ENCODE measurements around the gene ATP11B.

ATP11B gene

DNA sequence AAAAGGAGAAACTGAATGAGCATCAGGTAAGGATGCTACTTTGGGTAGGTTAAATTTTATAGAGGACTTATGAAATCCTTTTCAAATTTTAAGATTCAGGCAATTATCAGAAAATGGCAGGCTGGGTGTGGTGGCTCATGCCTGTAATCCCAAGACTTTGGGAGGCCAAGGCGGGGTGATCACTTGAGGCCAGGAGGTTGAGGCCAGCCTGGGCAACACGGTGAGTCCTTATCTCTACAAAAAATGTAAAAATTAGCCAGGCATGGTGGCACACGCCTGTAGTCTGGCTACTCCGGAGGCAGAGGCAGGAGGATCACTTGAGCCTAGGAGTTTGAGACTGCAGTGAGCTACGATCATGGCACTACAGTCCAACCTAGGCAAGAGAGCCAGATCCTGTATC is 163.9 kb downstream of the ATP11B start:
- DNase-seq (ENCODE audit: low spot score), result no peak

DNA sequence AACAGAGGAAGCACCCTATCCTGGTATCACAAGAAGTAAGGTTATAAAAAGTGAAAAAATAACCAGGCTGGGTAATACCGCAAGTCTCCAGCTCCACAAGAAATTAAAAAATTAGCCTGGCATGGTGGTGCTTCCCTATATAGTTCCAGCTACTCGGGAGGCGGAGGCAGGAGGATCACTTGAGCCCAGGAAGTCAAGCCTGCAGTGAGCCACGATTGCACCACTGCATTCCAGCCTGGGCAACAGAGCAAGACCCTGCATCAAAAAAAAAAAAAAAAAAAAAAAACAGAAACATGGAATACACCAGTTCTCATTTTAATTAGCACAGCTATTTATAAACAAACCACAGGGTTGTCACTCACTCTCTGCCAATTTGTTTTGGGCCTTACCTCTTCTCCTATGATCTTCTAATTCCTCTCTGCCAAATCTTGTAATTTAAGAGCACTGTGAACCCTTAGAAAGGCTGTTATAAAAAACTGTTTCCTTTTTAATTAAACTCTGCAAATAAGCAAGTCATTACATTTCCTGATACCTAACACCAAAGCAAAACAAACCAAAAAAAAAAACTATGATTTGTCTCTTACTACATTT is 164.5 kb downstream of the ATP11B start:
- no peak for DNase-seq (ENCODE audit: low spot score)

DNA sequence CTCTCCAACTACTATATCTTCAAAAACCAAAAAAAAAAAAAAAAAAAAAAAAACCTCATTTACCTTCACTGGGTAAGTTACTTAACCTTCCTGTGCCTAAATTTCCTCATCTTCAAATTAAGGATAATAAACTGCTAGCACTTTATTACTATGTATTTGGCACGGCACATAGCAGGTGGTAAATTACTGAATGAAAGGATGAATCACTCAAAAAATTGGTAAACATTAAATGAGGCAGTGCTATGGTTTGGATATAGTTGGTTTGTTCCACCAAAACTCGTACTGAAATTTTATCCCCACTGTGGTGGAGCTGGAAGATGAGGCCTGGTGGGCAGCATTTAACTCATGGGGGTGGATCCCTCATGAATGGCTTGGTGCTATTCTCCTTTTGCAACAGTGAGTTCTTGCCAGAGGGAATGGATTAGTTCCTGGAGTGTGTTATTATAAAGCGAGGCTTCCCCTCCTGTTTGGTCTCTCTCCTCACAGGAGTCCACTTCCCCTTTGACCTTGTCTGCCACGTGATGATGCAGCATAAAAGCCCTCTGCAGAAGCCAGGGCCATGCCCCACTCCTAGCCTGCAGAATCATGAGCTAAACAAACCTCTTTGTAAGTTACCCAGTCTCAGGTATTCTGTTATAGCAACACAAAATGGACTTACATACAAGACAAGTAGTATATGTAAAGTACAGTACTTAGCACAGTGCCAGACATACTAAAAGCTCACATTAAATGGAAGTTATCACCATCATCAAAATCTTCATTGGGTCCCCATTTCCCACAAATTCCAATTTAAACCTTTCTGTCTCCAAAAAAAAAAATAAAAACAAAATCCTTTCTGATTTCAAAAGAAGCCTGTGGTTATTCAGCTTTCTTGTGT is 166.4 kb downstream of the ATP11B start:
- DNase-seq (ENCODE audit: low spot score), result peak; percentile 33

DNA sequence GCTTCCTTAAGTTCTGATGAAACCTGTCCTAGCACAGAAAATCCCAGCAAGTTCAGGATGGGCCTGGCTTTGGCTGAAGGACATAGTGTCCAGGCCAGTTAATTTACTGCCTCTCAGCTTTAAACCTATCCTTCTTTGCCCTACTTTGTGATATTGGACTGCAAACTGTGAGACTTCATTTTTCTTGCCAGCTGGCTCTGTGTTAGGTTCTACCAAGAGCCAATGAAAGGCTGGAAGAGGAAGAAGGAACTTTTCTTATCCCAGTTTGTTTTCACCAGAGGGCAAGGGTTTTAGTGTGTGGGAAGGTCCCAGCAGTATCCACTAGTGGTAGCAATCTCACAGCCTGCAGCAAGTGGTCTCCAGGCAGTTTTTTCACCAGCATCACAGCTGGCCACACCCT is 168.9 kb downstream of the ATP11B start:
- no peak for DNase-seq (ENCODE audit: low spot score)

DNA sequence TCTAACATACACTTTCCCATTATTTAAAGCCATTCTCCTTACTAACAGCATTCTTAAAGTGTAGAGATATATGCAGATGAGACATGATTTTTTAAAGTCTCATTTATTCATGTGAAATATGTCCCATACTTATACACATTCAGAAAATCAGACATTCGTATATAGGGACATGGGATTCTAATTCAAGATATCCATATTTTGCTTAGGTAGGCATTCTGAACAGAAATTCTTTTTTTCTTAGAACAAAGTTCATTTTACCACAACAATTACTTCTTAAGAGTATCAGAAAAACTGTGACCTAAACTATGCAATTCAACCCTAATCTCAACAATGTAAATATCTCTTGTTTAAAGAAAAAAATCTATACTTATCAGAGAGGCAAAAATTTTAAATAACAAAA is 170.9 kb downstream of the ATP11B start:
- no peak for DNase-seq (ENCODE audit: low spot score)

DNA sequence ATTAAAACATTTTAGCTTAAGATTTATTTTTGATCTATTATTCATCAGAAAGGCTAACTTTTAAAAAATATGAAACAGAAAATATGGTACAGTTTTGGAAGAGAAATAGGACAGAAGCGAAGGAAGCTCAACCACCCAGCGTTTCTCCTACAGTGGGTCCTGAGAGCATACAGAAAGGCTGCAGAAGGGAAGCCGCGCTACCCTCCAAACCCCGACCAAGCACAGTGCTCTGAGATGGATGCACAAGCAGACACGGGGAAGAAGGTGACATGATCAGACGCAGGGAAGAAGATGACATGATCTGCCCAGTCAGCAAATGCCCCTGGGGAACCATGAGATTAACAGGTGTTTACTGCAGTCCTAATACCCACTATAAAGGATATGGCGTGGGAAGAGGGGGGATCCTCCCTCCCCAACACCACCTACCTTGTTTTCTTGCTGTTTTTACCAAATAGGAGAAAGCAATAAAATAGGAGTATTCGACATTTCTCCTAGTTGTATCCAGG is 172.6 kb downstream of the ATP11B start:
- no peak for DNase-seq (ENCODE audit: low spot score)

DNA sequence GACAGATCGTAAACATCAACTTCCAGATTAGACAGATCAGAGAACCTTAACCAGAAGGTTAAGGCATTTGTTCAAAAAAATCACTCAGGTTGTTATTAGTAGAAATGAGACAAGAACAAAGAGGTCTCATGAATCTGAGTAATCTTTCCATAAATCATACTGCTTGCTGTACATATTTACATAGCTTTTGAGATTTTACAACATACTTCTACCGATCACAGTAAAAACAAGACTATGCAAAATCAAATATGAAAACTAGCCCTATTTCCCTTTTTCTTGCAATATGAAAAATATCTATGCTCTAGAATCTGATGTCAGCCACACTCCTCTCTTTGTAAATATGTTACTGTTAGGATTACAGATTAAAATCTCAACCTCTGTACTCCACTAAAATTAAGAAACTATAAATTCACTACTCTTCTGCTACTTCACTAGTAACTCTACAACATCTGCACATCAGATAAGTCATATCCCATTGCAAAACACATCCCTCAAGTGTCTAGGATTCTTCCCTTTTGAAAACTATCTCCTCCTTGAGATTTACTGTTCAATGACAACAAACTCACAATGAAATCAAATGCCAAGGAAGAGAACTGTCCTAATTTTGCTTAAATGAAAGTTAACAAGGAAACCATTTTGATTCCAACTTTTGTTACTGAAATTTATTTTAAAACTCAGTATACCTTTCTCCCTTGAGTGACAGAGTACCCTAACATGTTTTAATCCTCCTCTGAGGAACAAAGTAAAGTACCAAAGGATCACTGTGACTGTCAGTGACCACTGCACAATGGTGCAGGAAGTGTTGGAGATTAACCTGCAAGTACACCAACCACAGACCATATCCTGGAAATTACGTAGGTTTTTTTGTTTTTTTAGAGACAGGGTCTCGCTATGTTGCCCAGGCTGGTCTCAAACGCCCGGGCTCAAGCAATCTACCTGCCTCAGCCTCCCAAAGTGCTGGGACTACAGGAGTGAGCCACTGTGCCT is 174.2 kb downstream of the ATP11B start:
- DNase-seq (ENCODE audit: low spot score), result no peak

DNA sequence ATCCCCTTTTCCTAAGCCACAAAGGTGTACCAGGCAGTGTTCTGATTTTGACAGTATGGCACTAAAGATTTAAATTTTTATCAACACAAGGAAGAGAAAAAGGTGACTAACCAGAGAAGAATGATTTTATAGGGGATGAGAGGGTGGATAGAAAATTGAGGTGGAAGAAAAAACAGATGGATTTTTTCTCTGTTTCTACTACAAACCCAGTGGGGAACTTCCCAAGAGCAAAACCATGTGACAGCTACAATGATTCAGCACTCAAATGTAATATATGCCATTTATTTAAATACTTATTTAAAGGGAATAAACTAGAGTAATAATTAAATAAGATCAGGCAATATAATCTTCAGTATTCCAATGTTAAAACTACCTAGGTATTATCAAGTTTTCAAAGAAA is 176.0 kb downstream of the ATP11B start:
- DNase-seq (ENCODE audit: low spot score), result no peak

DNA sequence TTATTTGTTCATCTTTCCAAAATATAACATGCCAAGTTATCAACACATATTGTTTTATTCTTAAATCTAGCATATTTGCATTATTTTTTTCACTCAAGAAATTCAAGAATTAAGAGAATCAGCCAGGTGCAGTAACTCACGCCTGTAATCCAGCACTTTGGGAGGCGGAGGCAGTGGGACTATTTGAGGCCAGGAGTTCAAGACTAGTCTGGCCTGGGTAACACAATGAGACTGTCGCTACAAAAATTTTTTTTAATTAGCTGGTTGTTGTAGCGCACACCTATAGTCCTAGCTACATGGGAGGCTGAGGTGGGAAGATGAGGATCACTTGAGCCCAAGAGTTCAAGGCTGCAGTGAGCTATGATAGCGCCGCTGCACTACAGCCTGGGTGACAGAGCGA is 176.5 kb downstream of the ATP11B start:
- DNase-seq (ENCODE audit: low spot score), result no peak

DNA sequence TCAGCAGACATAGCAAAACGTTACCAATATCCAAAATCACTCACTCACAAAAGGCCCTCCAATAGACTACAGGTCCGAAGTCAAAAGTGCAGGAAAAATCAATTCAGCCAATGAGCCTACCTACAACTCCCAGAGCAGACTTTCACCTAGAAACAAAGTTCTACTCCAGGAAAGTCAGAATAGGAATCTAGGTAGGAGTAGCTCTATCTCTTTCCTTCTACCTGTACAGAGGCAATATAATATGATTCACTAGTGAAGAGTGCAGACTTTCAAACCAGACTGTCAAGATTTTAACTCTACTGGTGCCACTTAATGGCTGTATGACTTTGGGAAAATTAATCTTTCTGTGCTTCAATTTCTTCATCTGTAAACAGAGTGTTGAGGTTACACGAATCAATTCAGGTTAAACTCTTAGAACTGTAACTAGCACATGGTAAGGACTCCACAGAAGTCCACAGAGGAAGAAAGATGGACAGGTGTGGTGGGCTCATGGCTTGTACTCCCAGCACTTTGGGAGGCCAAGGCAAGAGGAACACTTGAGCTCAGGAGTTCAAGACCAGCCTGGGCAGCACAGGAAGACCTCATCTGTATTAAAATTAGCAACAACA is 177.6 kb downstream of the ATP11B start:
- DNase-seq (ENCODE audit: low spot score), result no peak

All from iPS-NIHi11 (cell line).